ENCODE results near the gene CD81. TPM values are rescaled to one million over a fixed set of nuclear protein-coding genes. Genes with fewer than 3 reads are reported as not detected.
"Not testable (repeated sequence)": the region's sequence is repeated elsewhere in the genome, so short reads cannot be mapped to it uniquely, and the experiment has no call there.

Gene CD81
- total RNA-seq, 2 experiments from 2014 or later: 190 to 198 TPM

- POLR2A ChIA-PET: no interaction called here
- CTCF ChIA-PET: no interaction called here
These were observed 24.7 kb upstream of the CD81 start for GRCh38 chr11:2352420-2352819.

- ChIA-PET POLR2A (no interaction called here), CTCF (no interaction called here)
These were observed 22.0 kb upstream of the CD81 start for GRCh38 chr11:2355000-2355644.

- ChIA-PET CTCF (no interaction called here), POLR2A (no interaction called here)
These were observed 19.9 kb upstream of the CD81 start for GRCh38 chr11:2357246-2357645.

GRCh38 chr11:2357651-2358050 lies 19.5 kb upstream of the CD81 start:
- CTCF ChIA-PET, POLR2A ChIA-PET: not testable (repeated sequence)

- ChIA-PET CTCF (no interaction called here), POLR2A (no interaction called here)
These were observed 18.2 kb upstream of the CD81 start for GRCh38 chr11:2358754-2359442.

GRCh38 chr11:2359557-2359956 lies 17.6 kb upstream of the CD81 start:
- CTCF ChIA-PET: no interaction called here
- POLR2A ChIA-PET: no interaction called here

- CTCF ChIA-PET: no interaction called here
- POLR2A ChIA-PET: no interaction called here
These were observed 16.9 kb upstream of the CD81 start for GRCh38 chr11:2360081-2360642.

GRCh38 chr11:2361565-2361964 lies 15.5 kb upstream of the CD81 start:
- POLR2A ChIA-PET: no interaction called here
- CTCF ChIA-PET: no interaction called here

- POLR2A ChIA-PET: no interaction called here
- CTCF ChIA-PET: interaction anchor here (1.3 kb wide), 1 partner anchor 57 kb away, joined by 3 read pairs; no protein-coding TSS in a partner anchor
These were observed 14.7 kb upstream of the CD81 start for GRCh38 chr11:2362414-2362813.

GRCh38 chr11:2363130-2363529 lies 14.0 kb upstream of the CD81 start:
- POLR2A ChIA-PET: no interaction called here
- CTCF ChIA-PET: interaction anchor here (1.3 kb wide), 1 partner anchor 57 kb away, joined by 3 read pairs; no protein-coding TSS in a partner anchor

- POLR2A ChIA-PET: no interaction called here
These were observed 13.3 kb upstream of the CD81 start for GRCh38 chr11:2363577-2364370.

GRCh38 chr11:2364386-2364785 lies 12.7 kb upstream of the CD81 start:
- CTCF ChIA-PET, POLR2A ChIA-PET: not testable (repeated sequence)

More at GRCh38 chr11:2363577-2364370, 13.3 kb upstream of the CD81 start:
- CTCF ChIA-PET: no interaction called here

GRCh38 chr11:2365571-2366210 lies 11.4 kb upstream of the CD81 start:
- POLR2A ChIA-PET: no interaction called here
- CTCF ChIA-PET: no interaction called here

GRCh38 chr11:2366276-2366675 lies 10.8 kb upstream of the CD81 start:
- POLR2A ChIA-PET: no interaction called here
- CTCF ChIA-PET: no interaction called here

GRCh38 chr11:2366733-2367132 lies 10.4 kb upstream of the CD81 start:
- POLR2A ChIA-PET: no interaction called here
- CTCF ChIA-PET: no interaction called here

- ChIA-PET CTCF (no interaction called here), POLR2A (no interaction called here)
These were observed 9.6 kb upstream of the CD81 start for GRCh38 chr11:2367266-2368160.

GRCh38 chr11:2368178-2368850 lies 8.8 kb upstream of the CD81 start:
- POLR2A ChIA-PET: no interaction called here
- CTCF ChIA-PET: no interaction called here

- POLR2A ChIA-PET: no interaction called here
- CTCF ChIA-PET: no interaction called here
These were observed 8.3 kb upstream of the CD81 start for GRCh38 chr11:2368851-2369180.

GRCh38 chr11:2369320-2369719 lies 7.8 kb upstream of the CD81 start:
- CTCF ChIA-PET: no interaction called here

More at GRCh38 chr11:2369320-2369719, 7.8 kb upstream of the CD81 start:
- POLR2A ChIA-PET: no interaction called here
